SK-N-SH treated with all-trans-retinoic acid at 6 μM for 48 hours (cell line): Measurements from ENCODE around the gene FERMT2.

Experiments
- BACH2 ChIP-seq: fragments of 250-450 bp; sonication (Bioruptor Pico); IDR thresholded peaks from 2 replicates; pipeline ENCODE4 v1.9.0; 2021; ENCODE audit warnings: mild to moderate bottlenecking, borderline replicate concordance
- CSDC2 ChIP-seq: fragments of 250-450 bp; sonication (Bioruptor Pico); IDR thresholded peaks from 2 replicates; pipeline ENCODE4 v1.5.0; 2020; ENCODE audit warnings: mild to moderate bottlenecking, moderate library complexity
- PATZ1 ChIP-seq: fragments of 250-450 bp; sonication (Bioruptor Pico); IDR thresholded peaks from 2 replicates; pipeline ENCODE4 v1.8.0; 2020; ENCODE audit warnings: mild to moderate bottlenecking, moderate library complexity, borderline replicate concordance
- RARB ChIP-seq: fragments of 250-450 bp; sonication (Bioruptor Pico); IDR thresholded peaks from 2 replicates; pipeline ENCODE4 v1.8.0; 2021; ENCODE audit warnings: mild to moderate bottlenecking, moderate library complexity
- SNAI2 ChIP-seq: fragments of 250-450 bp; sonication (Bioruptor Pico); IDR thresholded peaks from 2 replicates; pipeline ENCODE4 v1.5.0; 2020; ENCODE audit warnings: mild to moderate bottlenecking, moderate library complexity
- TOX ChIP-seq: fragments of 250-450 bp; sonication (Bioruptor Pico); IDR thresholded peaks from 2 replicates; pipeline ENCODE4 v1.8.0; 2021; ENCODE audit warnings: mild to moderate bottlenecking, moderate library complexity, borderline replicate concordance
- ZC3H10 ChIP-seq: fragments of 250-450 bp; sonication (Bioruptor Pico); IDR thresholded peaks from 2 replicates; pipeline ENCODE4 v1.5.1; 2021; ENCODE audit warnings: mild to moderate bottlenecking, moderate library complexity
- ZFP30 ChIP-seq: fragments of 450-650 bp; formaldehyde crosslinking; IDR thresholded peaks from 2 replicates; pipeline ENCODE4 v1.5.0; 2022; ENCODE audit warnings: mild to moderate bottlenecking, moderate library complexity
- TF ChIP-seq, protein P1 (sequence below): fragments of 250-450 bp; sonication (Bioruptor Pico); IDR thresholded peaks from 2 replicates; pipeline ENCODE4 v1.5.1; 2020; ENCODE audit warnings: low read depth, mild to moderate bottlenecking, moderate library complexity

GRCh38 chr14:52845081-52845480, 105.8 kb downstream of the FERMT2 start:
- no peak for TF ChIP-seq BACH2 (CRISPR knock-in tag)
- no peak for TF ChIP-seq SNAI2 (CRISPR knock-in tag)
- TF ChIP-seq ZFP30: no peak
- no peak for TF ChIP-seq RARB (CRISPR knock-in tag)
- TF ChIP-seq, protein P1, sequence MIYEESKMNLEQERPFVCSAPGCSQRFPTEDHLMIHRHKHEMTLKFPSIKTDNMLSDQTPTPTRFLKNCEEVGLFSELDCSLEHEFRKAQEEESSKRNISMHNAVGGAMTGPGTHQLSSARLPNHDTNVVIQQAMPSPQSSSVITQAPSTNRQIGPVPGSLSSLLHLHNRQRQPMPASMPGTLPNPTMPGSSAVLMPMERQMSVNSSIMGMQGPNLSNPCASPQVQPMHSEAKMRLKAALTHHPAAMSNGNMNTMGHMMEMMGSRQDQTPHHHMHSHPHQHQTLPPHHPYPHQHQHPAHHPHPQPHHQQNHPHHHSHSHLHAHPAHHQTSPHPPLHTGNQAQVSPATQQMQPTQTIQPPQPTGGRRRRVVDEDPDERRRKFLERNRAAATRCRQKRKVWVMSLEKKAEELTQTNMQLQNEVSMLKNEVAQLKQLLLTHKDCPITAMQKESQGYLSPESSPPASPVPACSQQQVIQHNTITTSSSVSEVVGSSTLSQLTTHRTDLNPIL (CRISPR knock-in tag): no peak
- TF ChIP-seq TOX: no peak
- no peak for TF ChIP-seq ZC3H10 (CRISPR knock-in tag)
- TF ChIP-seq PATZ1 (CRISPR knock-in tag): no peak
- no peak for TF ChIP-seq CSDC2
